Measurements from ENCODE around the gene ARPP19.
"Not testable (repeated sequence)": the region's sequence is repeated elsewhere in the genome, so short reads cannot be mapped to it uniquely, and the experiment has no call there.

ARPP19 gene

GRCh38 chr15:52520421-52520820, 48.4 kb downstream of the ARPP19 start:
- Histone ChIP-seq H3K4me3 (no peak overlapping the region), H3K27ac (no peak overlapping the region)

GRCh38 chr15:52518487-52519371, 50.1 kb downstream of the ARPP19 start:
- Histone ChIP-seq H3K27ac (no peak overlapping the region), H3K4me3 (no peak overlapping the region)

GRCh38 chr15:52517014-52517413, 51.8 kb downstream of the ARPP19 start:
- Histone ChIP-seq H3K27ac (no peak overlapping the region), H3K4me3 (no peak overlapping the region)

- no peak overlapping the region for H3K4me3 ChIP-seq
- H3K27ac ChIP-seq: no peak overlapping the region
Observed at GRCh38 chr15:52515343-52515742, 53.5 kb downstream of the ARPP19 start.

- no peak overlapping the region for H3K4me3 ChIP-seq
- peak overlapping the region in 2 of 21 experiments; percentile 34 to 42 for H3K27ac ChIP-seq
Observed at GRCh38 chr15:52514482-52514881, 54.3 kb downstream of the ARPP19 start.

GRCh38 chr15:52512869-52513268, 56.0 kb downstream of the ARPP19 start:
- peak overlapping the region in 1 of 21 experiments; percentile 3 for H3K27ac ChIP-seq
- not testable (repeated sequence) for H3K4me3 ChIP-seq

- H3K27ac ChIP-seq: peak overlapping the region in 1 of 21 experiments; percentile 54
- no peak overlapping the region for H3K4me3 ChIP-seq
Observed at GRCh38 chr15:52511084-52511483, 57.7 kb downstream of the ARPP19 start.

GRCh38 chr15:52509500-52510245, 59.2 kb downstream of the ARPP19 start:
- H3K27ac ChIP-seq: no peak overlapping the region
- no peak overlapping the region for H3K4me3 ChIP-seq

GRCh38 chr15:52506549-52506948, 62.3 kb downstream of the ARPP19 start:
- H3K27ac ChIP-seq: no peak overlapping the region

GRCh38 chr15:52505151-52505550, 63.7 kb downstream of the ARPP19 start:
- Histone ChIP-seq H3K4me3 (no peak overlapping the region), H3K27ac (peak overlapping the region in 15 of 21 experiments; percentile 2 to 69 (median 47))

More at GRCh38 chr15:52506549-52506948, 62.3 kb downstream of the ARPP19 start:
- H3K4me3 ChIP-seq: no peak overlapping the region

GRCh38 chr15:52503788-52504496, 64.9 kb downstream of the ARPP19 start:
- Histone ChIP-seq H3K27ac (peak overlapping the region in 18 of 21 experiments; percentile 2 to 64 (median 45)), H3K4me3 (no peak overlapping the region)

- Histone ChIP-seq H3K27ac (no peak overlapping the region), H3K4me3 (no peak overlapping the region)
Observed at GRCh38 chr15:52502608-52503007, 66.2 kb downstream of the ARPP19 start.

- no peak overlapping the region for H3K27ac ChIP-seq
- no peak overlapping the region for H3K4me3 ChIP-seq
Observed at GRCh38 chr15:52499506-52499905, 69.3 kb downstream of the ARPP19 start.

GRCh38 chr15:52498706-52499105, 70.1 kb downstream of the ARPP19 start:
- H3K27ac ChIP-seq: peak overlapping the region in 1 of 21 experiments; percentile 30
- H3K4me3 ChIP-seq: no peak overlapping the region

All from skin epidermis (tissue), 12 donors.